ENCODE measurements around the gene ACAP3.

GRCh38 chr1:1273512-1274298 lies 34.0 kb downstream of the ACAP3 start, which contains the start of gene UBE2J2:
- TF ChIP-seq CTCF (IDR thresholded peaks at IDR 0.05): no peak
- TF ChIP-seq IRF2 (CRISPR knock-in tag; IDR thresholded peaks at IDR 0.05; ENCODE audit: borderline replicate concordance, low read depth): no peak
- TF ChIP-seq NFATC4 (CRISPR knock-in tag; IDR thresholded peaks at IDR 0.05): no peak
- peak; percentile 74; the same call in 1 of the 2 replicates for TF ChIP-seq JUN (CRISPR knock-in tag; IDR thresholded peaks at IDR 0.05)
- peak; percentile 87 for TF ChIP-seq NR2C2 (CRISPR knock-in tag; IDR thresholded peaks at IDR 0.05)
- no peak for TF ChIP-seq ZNF121 (CRISPR knock-in tag; IDR thresholded peaks at IDR 0.05)
- TF ChIP-seq MAX (CRISPR knock-in tag; IDR thresholded peaks at IDR 0.05): 0 out of 2 replicates have a peak, but pooled peaks have one; percentile 19
- TF ChIP-seq PREB (CRISPR knock-in tag; IDR thresholded peaks at IDR 0.05; ENCODE audit: borderline replicate concordance): no peak
- TF ChIP-seq E2F4 (CRISPR knock-in tag; IDR thresholded peaks at IDR 0.05; ENCODE audit: borderline replicate concordance, low read depth): no peak
- TF ChIP-seq ATF1 (CRISPR knock-in tag; IDR thresholded peaks at IDR 0.05): no peak
- no peak for TF ChIP-seq ZNF423 (CRISPR knock-in tag; IDR thresholded peaks at IDR 0.05)

Data from WTC11 (cell line).